Hepatocyte (in vitro differentiated cells): ENCODE results near the gene ITGA4. TPM values are rescaled to one million over a fixed set of nuclear protein-coding genes. Genes with fewer than 3 reads are reported as not detected.
A peak's percentile ranks its signal among the peaks of the same experiment; 100 is the strongest.

Experiments
- DNase-seq: peaks from one replicate; pipeline ENCODE4 v3.0.0-alpha.2; 2016; ENCODE audit warnings: low spot score
- H2AFZ ChIP-seq: fragments of 200-600 bp; sonication (generic); 2 replicates; pipeline ENCODE4 v1.6.0; 2016; ENCODE audit warnings: antibody characterized with exemption, mild to moderate bottlenecking
- H3K27ac ChIP-seq: fragments of 200-600 bp; sonication (generic); 2 replicates; pipeline ENCODE4 v1.5.1; 2016; ENCODE audit warnings: mild to moderate bottlenecking
- H3K27me3 ChIP-seq: fragments of 200-600 bp; sonication (generic); 2 replicates; pipeline ENCODE4 v1.6.1; 2016
- H3K36me3 ChIP-seq: fragments of 200-600 bp; sonication (generic); replicated peaks from 2 replicates; pipeline ENCODE4 v1.5.1; 2016; ENCODE audit warnings: low read depth; ENCODE audit not compliant: insufficient read depth
- H3K4me1 ChIP-seq: fragments of 200-600 bp; sonication (generic); 2 replicates; pipeline ENCODE4 v1.5.1; 2016; ENCODE audit warnings: mild to moderate bottlenecking, moderate library complexity; ENCODE audit not compliant: insufficient read depth
- H3K4me2 ChIP-seq: fragments of 200-600 bp; sonication (generic); 2 replicates; pipeline ENCODE4 v1.6.0; 2016
- H3K4me3 ChIP-seq: fragments of 200-600 bp; sonication (generic); 2 replicates; pipeline ENCODE4 v1.5.1; 2016; ENCODE audit warnings: mild to moderate bottlenecking
- H3K79me2 ChIP-seq: fragments of 200-600 bp; sonication (generic); 2 replicates; pipeline ENCODE4 v1.6.0; 2017; ENCODE audit warnings: mild to moderate bottlenecking
- H3K9me2 ChIP-seq: fragments of 200-600 bp; sonication (generic); replicated peaks from 2 replicates; pipeline ENCODE4 v1.6.0; 2017; ENCODE audit warnings: mild to moderate bottlenecking; ENCODE audit not compliant: insufficient read depth
- H3K9me3 ChIP-seq: fragments of 200-600 bp; sonication (generic); 2 replicates; pipeline ENCODE4 v1.5.1; 2016; ENCODE audit warnings: low read depth, mild to moderate bottlenecking
- H4K20me1 ChIP-seq: fragments of 200-600 bp; sonication (generic); 2 replicates; pipeline ENCODE4 v1.6.0; 2016; ENCODE audit warnings: mild to moderate bottlenecking; ENCODE audit not compliant: insufficient read depth, poor library complexity, severe bottlenecking
- CTCF ChIP-seq: fragments of 200-600 bp; sonication (generic); IDR thresholded peaks from 2 replicates; pipeline ENCODE4 v1.5.1; 2016; ENCODE audit warnings: antibody characterized with exemption, mild to moderate bottlenecking; ENCODE audit not compliant: poor library complexity
- EZH2 ChIP-seq: fragments of 200-600 bp; sonication (generic); IDR thresholded peaks from 2 replicates; pipeline ENCODE4 v1.6.1; 2016; ENCODE audit warnings: antibody characterized with exemption, mild to moderate bottlenecking, borderline replicate concordance
- EZH2phosphoT487 ChIP-seq: fragments of 200-600 bp; sonication (generic); IDR thresholded peaks from one replicate; pipeline ENCODE4 v1.6.1; 2018; ENCODE audit warnings: antibody characterized with exemption, mild to moderate bottlenecking, low read depth, moderate library complexity; ENCODE audit not compliant: unreplicated experiment, severe bottlenecking
- WGBS: methylation state at CpG from one replicate; pipeline ENCODE4 v1.1.6; 2016; ENCODE audit warnings: low lambda C conversion rate; ENCODE audit errors: missing lambda C conversion rate; 5-methylcytosine and 5-hydroxymethylcytosine counted together
- polyA plus RNA-seq: library from polyadenylated mRNA; unstranded; fragments of >200 nt; fragmentation: Nextera tagmentation; extraction: Ambion mirVana; gene quantifications from 2 replicates; pipeline ENCODE4 v1.2.1, GENCODE V29; 2016
- total RNA-seq: library from RNA; depleted of rRNA; stranded (reverse); fragments of >200 nt; gene quantifications from 2 replicates; pipeline ENCODE4 v1.2.3, GENCODE V29; 2014

ITGA4 gene
- total and polyA plus RNA-seq, 2 experiments from 2014 or later: 1.9 to 6.3 TPM

GRCh38 chr2:181575024-181575649 lies 118.0 kb downstream of the ITGA4 start:
- Histone ChIP-seq H2AFZ (peak overlapping the region; percentile 39), H3K27me3 (no peaks in the 10 kb centered on the region), H3K9me3 (no peaks in the 10 kb centered on the region), H3K79me2 (no peaks in the 10 kb centered on the region), H3K4me1 (peaks cover 12% of the 10 kb centered on the region), H3K4me2 (peak overlapping the region; percentile 62), H3K9me2 (no peaks in the 10 kb centered on the region), H4K20me1 (no peaks in the 10 kb centered on the region), H3K36me3 (no peaks in the 10 kb centered on the region), H3K27ac (peak overlapping the region; percentile 39), H3K4me3 (no peak overlapping the region)
- WGBS: 53% methylated on average over 7 of the region's 7 CpGs
- TF ChIP-seq EZH2phosphoT487 (no peak), EZH2 (no peak), CTCF (no peak)
- DNase-seq: no peak

- no peaks in the 10 kb centered on the region for H3K9me2 ChIP-seq
- H3K4me1 ChIP-seq: peaks cover 12% of the 10 kb centered on the region
- no peaks in the 10 kb centered on the region for H3K36me3 ChIP-seq
- DNase-seq: no peak
- H3K4me3 ChIP-seq: no peak overlapping the region
- 30% methylated on average over 2 of the region's 2 CpGs for whole genome bisulfite sequencing
- no peaks in the 10 kb centered on the region for H3K79me2 ChIP-seq
- peak overlapping the region; percentile 62 for H3K4me2 ChIP-seq
- no peak for TF ChIP-seq EZH2
- no peak for TF ChIP-seq EZH2phosphoT487
- no peak for TF ChIP-seq CTCF
- H3K27me3 ChIP-seq: no peaks in the 10 kb centered on the region
- H3K27ac ChIP-seq: peak overlapping the region; percentile 39
- peak overlapping the region; percentile 39 for H2AFZ ChIP-seq
- no peaks in the 10 kb centered on the region for H3K9me3 ChIP-seq
- no peaks in the 10 kb centered on the region for H4K20me1 ChIP-seq
These were observed 118.5 kb downstream of the ITGA4 start for GRCh38 chr2:181575650-181576025.

GRCh38 chr2:181576431-181576830 lies 119.2 kb downstream of the ITGA4 start:
- no peak for TF ChIP-seq CTCF
- TF ChIP-seq EZH2phosphoT487: no peak
- TF ChIP-seq EZH2: no peak

More at GRCh38 chr2:181576431-181576830, 119.2 kb downstream of the ITGA4 start:
- Histone ChIP-seq H3K4me3 (no peak overlapping the region), H3K9me2 (no peaks in the 10 kb centered on the region), H3K27me3 (no peaks in the 10 kb centered on the region), H3K4me1 (peaks cover 12% of the 10 kb centered on the region), H4K20me1 (no peaks in the 10 kb centered on the region), H3K36me3 (no peaks in the 10 kb centered on the region), H2AFZ (no peak overlapping the region), H3K4me2 (peak overlapping the region; percentile 31), H3K79me2 (no peaks in the 10 kb centered on the region), H3K9me3 (no peaks in the 10 kb centered on the region), H3K27ac (no peak overlapping the region)
- peak; percentile 8 for DNase-seq
- 63% methylated on average over 5 of the region's 5 CpGs for WGBS
